IMR-90 (cell line): ENCODE results near the gene LRPAP1.

Experiments used
- POLR2A ChIP-seq: IDR thresholded peaks from 2 replicates; pipeline ENCODE4 v1.6.1; 2012; ENCODE audit warnings: mild to moderate bottlenecking, low read depth, low read length
- TF ChIP-seq, protein P1 (sequence below): conservative IDR thresholded peaks from 2 replicates; pipeline ENCODE4 v1.5.1; 2012; ENCODE audit warnings: mild to moderate bottlenecking, low read depth, low read length, improper control_type of control experiment
- TF ChIP-seq, protein P2 (sequence below): fragments of 150-350 bp; IDR thresholded peaks from 2 replicates; pipeline ENCODE4 v1.6.1; 2017; ENCODE audit warnings: mild to moderate bottlenecking, antibody characterized with exemption, low read length, low read depth

DNA sequence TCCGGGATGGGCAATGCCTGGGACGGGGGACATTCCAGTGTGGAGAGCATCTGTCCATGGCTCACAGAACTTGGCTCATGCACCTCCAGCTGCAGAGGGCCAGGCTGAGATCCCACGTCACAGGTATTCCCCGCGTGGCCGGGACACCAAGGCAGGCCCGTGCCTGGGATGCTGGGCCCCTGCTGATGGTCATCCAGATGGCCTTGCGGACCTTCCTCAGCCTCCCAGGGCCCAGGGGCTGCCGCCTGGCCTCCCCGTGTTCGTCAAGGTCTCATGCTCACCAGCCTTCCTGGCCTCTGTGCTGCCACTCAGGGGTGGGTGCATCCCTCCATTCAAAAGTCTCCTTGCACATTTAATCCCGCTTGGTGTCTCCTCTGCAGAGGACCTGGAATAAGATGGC lies 40.9 kb upstream of the LRPAP1 start:
- TF ChIP-seq POLR2A: no peak
- TF ChIP-seq, protein P1, sequence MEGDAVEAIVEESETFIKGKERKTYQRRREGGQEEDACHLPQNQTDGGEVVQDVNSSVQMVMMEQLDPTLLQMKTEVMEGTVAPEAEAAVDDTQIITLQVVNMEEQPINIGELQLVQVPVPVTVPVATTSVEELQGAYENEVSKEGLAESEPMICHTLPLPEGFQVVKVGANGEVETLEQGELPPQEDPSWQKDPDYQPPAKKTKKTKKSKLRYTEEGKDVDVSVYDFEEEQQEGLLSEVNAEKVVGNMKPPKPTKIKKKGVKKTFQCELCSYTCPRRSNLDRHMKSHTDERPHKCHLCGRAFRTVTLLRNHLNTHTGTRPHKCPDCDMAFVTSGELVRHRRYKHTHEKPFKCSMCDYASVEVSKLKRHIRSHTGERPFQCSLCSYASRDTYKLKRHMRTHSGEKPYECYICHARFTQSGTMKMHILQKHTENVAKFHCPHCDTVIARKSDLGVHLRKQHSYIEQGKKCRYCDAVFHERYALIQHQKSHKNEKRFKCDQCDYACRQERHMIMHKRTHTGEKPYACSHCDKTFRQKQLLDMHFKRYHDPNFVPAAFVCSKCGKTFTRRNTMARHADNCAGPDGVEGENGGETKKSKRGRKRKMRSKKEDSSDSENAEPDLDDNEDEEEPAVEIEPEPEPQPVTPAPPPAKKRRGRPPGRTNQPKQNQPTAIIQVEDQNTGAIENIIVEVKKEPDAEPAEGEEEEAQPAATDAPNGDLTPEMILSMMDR: no peak
- TF ChIP-seq, protein P2, sequence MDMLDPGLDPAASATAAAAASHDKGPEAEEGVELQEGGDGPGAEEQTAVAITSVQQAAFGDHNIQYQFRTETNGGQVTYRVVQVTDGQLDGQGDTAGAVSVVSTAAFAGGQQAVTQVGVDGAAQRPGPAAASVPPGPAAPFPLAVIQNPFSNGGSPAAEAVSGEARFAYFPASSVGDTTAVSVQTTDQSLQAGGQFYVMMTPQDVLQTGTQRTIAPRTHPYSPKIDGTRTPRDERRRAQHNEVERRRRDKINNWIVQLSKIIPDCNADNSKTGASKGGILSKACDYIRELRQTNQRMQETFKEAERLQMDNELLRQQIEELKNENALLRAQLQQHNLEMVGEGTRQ: no peak
